Measurements from ENCODE around the gene CACNA1A. TPM values are rescaled to one million over a fixed set of nuclear protein-coding genes. Genes with fewer than 3 reads are reported as not detected.

CACNA1A gene
- total and polyA plus RNA-seq, 2 of the 13 experiments (the other 11 are each of a cell fraction or from before 2014, with no cell fraction given): not detected

- Histone ChIP-seq H4K20me1 (ENCODE audit: insufficient read depth, low read length) (no peaks in the 10 kb centered on the region), H3K4me1 (ENCODE audit: insufficient read depth, low read length) (no peaks in the 10 kb centered on the region), H3K4me3 (replicated peaks in 1 of 3; ENCODE audit: insufficient read depth in 1 of 3, low read depth in 2 of 3, low read length in 3 of 3) (no peak overlapping the region), H2AFZ (ENCODE audit: low read length) (no peak overlapping the region), H3K9me3 (ENCODE audit: low read length) (no peaks in the 10 kb centered on the region), H3K36me3 (replicated peaks in 1 of 2; ENCODE audit: control insufficient read depth in 1 of 2, insufficient read depth in 2 of 2, low read length in 2 of 2) (no peaks in the 10 kb centered on the region), H3K27me3 (ENCODE audit: control insufficient read depth in 1 of 2, insufficient read depth in 2 of 2, low read length in 2 of 2) (no peaks in the 10 kb centered on the region; a peak in 1 of 5 replicates), H3K79me2 (ENCODE audit: insufficient read depth, low read length) (no peaks in the 10 kb centered on the region), H3K4me2 (ENCODE audit: low read depth, low read length) (no peak overlapping the region), H3K27ac (ENCODE audit: extremely low read length, insufficient read depth, low read length) (no peak overlapping the region), H3K9ac (ENCODE audit: insufficient read depth, low read depth, low read length) (no peak overlapping the region)
- in situ Hi-C loops (cut with HindIII; ENCODE audit: extremely low pct_ligation_motif_present, low pct_unique_long_range_greater_than_20kb) (no loop called here), intact Hi-C loops (cut with micrococcal nuclease; ENCODE audit: unreplicated experiment) (no loop called here)
- POLR2A ChIA-PET: no interaction called here
- FAIRE-seq: no peak
- DNase-seq (ENCODE audit: low spot score): no peak
- WGBS (ENCODE audit: low lambda C conversion rate): 6% methylated on average over 2 of the region's 2 CpGs
- ATAC-seq: no peak
- no TSS peak for BruUV-seq (replicated peaks)
- CTCF ChIA-PET (ENCODE audit: low intra/inter-chr PET ratio, low total read pairs): no interaction called here
- TF ChIP-seq CEBPB (IDR thresholded peaks at IDR 0.05; ENCODE audit: borderline replicate concordance, low read depth, low read length) (peak; percentile 66; the same call in 1 of the 2 replicates), STAG1 (CRISPR knock-in tag; IDR thresholded peaks at IDR 0.05) (no peak)
Observed at GRCh38 chr19:13343514-13343913, 162.8 kb downstream of the CACNA1A start.

GRCh38 chr19:13342672-13343071 lies 163.6 kb downstream of the CACNA1A start:
- 6% methylated on average over 2 of the region's 2 CpGs for WGBS (ENCODE audit: low lambda C conversion rate)
- Histone ChIP-seq H3K4me1 (ENCODE audit: insufficient read depth, low read length) (no peaks in the 10 kb centered on the region), H3K9me3 (ENCODE audit: low read length) (no peaks in the 10 kb centered on the region), H3K27me3 (ENCODE audit: control insufficient read depth in 1 of 2, insufficient read depth in 2 of 2, low read length in 2 of 2) (no peaks in the 10 kb centered on the region; a peak in 1 of 5 replicates), H3K27ac (ENCODE audit: extremely low read length, insufficient read depth, low read length) (no peak overlapping the region), H3K9ac (ENCODE audit: insufficient read depth, low read depth, low read length) (no peak overlapping the region), H3K4me3 (replicated peaks in 1 of 3; ENCODE audit: insufficient read depth in 1 of 3, low read depth in 2 of 3, low read length in 3 of 3) (no peak overlapping the region), H2AFZ (ENCODE audit: low read length) (no peak overlapping the region), H3K4me2 (ENCODE audit: low read depth, low read length) (no peak overlapping the region), H3K36me3 (replicated peaks in 1 of 2; ENCODE audit: control insufficient read depth in 1 of 2, insufficient read depth in 2 of 2, low read length in 2 of 2) (no peaks in the 10 kb centered on the region), H4K20me1 (ENCODE audit: insufficient read depth, low read length) (no peaks in the 10 kb centered on the region), H3K79me2 (ENCODE audit: insufficient read depth, low read length) (no peaks in the 10 kb centered on the region)
- intact Hi-C loops (cut with micrococcal nuclease; ENCODE audit: unreplicated experiment): no loop called here
- TF ChIP-seq ZNF12 (CRISPR knock-in tag; IDR thresholded peaks at IDR 0.05) (peak; percentile 60; the same call in 1 of the 2 replicates), RBAK (CRISPR knock-in tag; IDR thresholded peaks at IDR 0.05) (peak; percentile 84), ZNF382 (CRISPR knock-in tag; IDR thresholded peaks at IDR 0.05; ENCODE audit: borderline replicate concordance) (no peak)
- ChIA-PET CTCF (ENCODE audit: low intra/inter-chr PET ratio, low total read pairs) (no interaction called here), POLR2A (no interaction called here)
- in situ Hi-C loops (cut with HindIII; ENCODE audit: extremely low pct_ligation_motif_present, low pct_unique_long_range_greater_than_20kb): no loop called here
- no TSS peak for BruUV-seq (replicated peaks)
- FAIRE-seq (no peak), ATAC-seq (no peak), DNase-seq (ENCODE audit: low spot score) (no peak)

Measured in HepG2 (cell line).